HepG2 (cell line): Measurements from ENCODE around the gene LRRC45. TPM values are rescaled to one million over a fixed set of nuclear protein-coding genes. Genes with fewer than 3 reads are reported as not detected.

Experiments used
- CHD4 ChIP-seq: fragments of 200-600 bp; sonication (generic); IDR thresholded peaks from 2 replicates; pipeline ENCODE4 v1.7.0; 2017; ENCODE audit warnings: mild to moderate bottlenecking, low read length, borderline replicate concordance
- HMGXB4 ChIP-seq, 2 experiments: sonication (generic) in 1 of 2; formaldehyde crosslinking in 1 of 2; IDR thresholded peaks; 2 replicates each; pipeline versions ENCODE4 v1.4.0 to v1.6.1; 2018 to 2020; ENCODE audit warnings: missing genetic modification reagents in 2 of 2, borderline replicate concordance in 1 of 2, low read depth in 1 of 2, mild to moderate bottlenecking in 1 of 2, missing biosample characterization in 1 of 2
- KLF15 ChIP-seq: sonication (generic); formaldehyde crosslinking; IDR thresholded peaks from 2 replicates; pipeline ENCODE4 v1.8.1; 2023; ENCODE audit warnings: borderline replicate concordance, mild to moderate bottlenecking, inconsistent platforms, missing genetic modification reagents, mixed read lengths
- NR2F2 ChIP-seq: IDR thresholded peaks from 2 replicates; pipeline ENCODE4 v1.6.1; 2012; ENCODE audit warnings: low read depth, inconsistent platforms, borderline replicate concordance
- SP1 ChIP-seq, 2 experiments: fragments of 450-650 bp in 1 of 2; sonication (generic) in 1 of 2; formaldehyde crosslinking in 1 of 2; IDR thresholded peaks; 2 replicates each; pipeline versions ENCODE4 v1.4.0 to v1.6.1; 2016 to 2020; ENCODE audit warnings: missing genetic modification reagents in 1 of 2
- SSRP1 ChIP-seq: IDR thresholded peaks from 2 replicates; pipeline ENCODE4 v1.6.1; 2016; ENCODE audit warnings: control low read depth
- TEAD2 ChIP-seq: sonication (generic); formaldehyde crosslinking; IDR thresholded peaks from 2 replicates; pipeline ENCODE4 v1.9.0; 2021; ENCODE audit warnings: missing genetic modification reagents
- ZNF12 ChIP-seq: sonication (generic); formaldehyde crosslinking; IDR thresholded peaks from 2 replicates; pipeline ENCODE4 v1.5.0; 2020; ENCODE audit warnings: missing genetic modification reagents
- ZNF251 ChIP-seq: sonication (generic); formaldehyde crosslinking; IDR thresholded peaks from 2 replicates; pipeline ENCODE4 v1.9.0; 2021; ENCODE audit warnings: mild to moderate bottlenecking, missing genetic modification reagents
- ZNF496 ChIP-seq: sonication (generic); formaldehyde crosslinking; IDR thresholded peaks from 2 replicates; pipeline ENCODE4 v1.8.1; 2023; ENCODE audit warnings: mild to moderate bottlenecking, moderate library complexity, missing genetic modification reagents; ENCODE audit not compliant: insufficient replicate concordance
- ZNF672 ChIP-seq: sonication (generic); formaldehyde crosslinking; IDR thresholded peaks from 2 replicates; pipeline ENCODE4 v1.8.1; 2022; ENCODE audit warnings: missing genetic modification reagents
- ZSCAN30 ChIP-seq: sonication (generic); formaldehyde crosslinking; IDR thresholded peaks from 2 replicates; pipeline ENCODE4 v1.5.0; 2020; ENCODE audit warnings: mild to moderate bottlenecking, missing genetic modification reagents
- polyA plus RNA-seq, 8 experiments: library from polyadenylated mRNA; depleted of rRNA in 3 of 8; stranded (reverse) in 7 of 8; unstranded in 1 of 8; fragments of >200 nt; fragmentation: Illumina TruSeq in 4 of 8; extraction: Trizol in 4 of 8; gene quantifications; 2 replicates each; pipeline versions ENCODE4 v1.2.1 to v1.2.3, GENCODE V29; 2011 to 2016; ENCODE audit warnings: low read depth in 4 of 8, missing spikeins in 1 of 8, mixed read lengths in 1 of 8; ENCODE audit not compliant: insufficient read depth in 1 of 8
- total RNA-seq, 5 experiments: library from RNA; depleted of rRNA; stranded (reverse); fragments of >200 nt; fragmentation: Illumina TruSeq; extraction: Trizol; gene quantifications; 2 replicates each; pipeline ENCODE4 v1.2.3, GENCODE V29; 2016; ENCODE audit warnings: low read depth in 1 of 5
- TF ChIP-seq, protein P1 (sequence below): sonication (generic); formaldehyde crosslinking; IDR thresholded peaks from 2 replicates; pipeline ENCODE4 v1.4.0; 2020; ENCODE audit warnings: missing genetic modification reagents
- TF ChIP-seq, protein P2 (sequence below): sonication (generic); formaldehyde crosslinking; IDR thresholded peaks from 2 replicates; pipeline ENCODE4 v1.5.0; 2020; ENCODE audit warnings: missing genetic modification reagents
- TF ChIP-seq, protein P3 (sequence below): sonication (generic); formaldehyde crosslinking; conservative IDR thresholded peaks from 2 replicates; pipeline ENCODE4 v1.4.0; 2020; ENCODE audit warnings: missing genetic modification reagents
- TF ChIP-seq, protein P4 (sequence below): sonication (generic); formaldehyde crosslinking; IDR thresholded peaks from 2 replicates; pipeline ENCODE4 v1.8.1; 2023; ENCODE audit warnings: missing genetic modification reagents, inconsistent platforms, borderline replicate concordance

The LRRC45 gene
- total and polyA plus RNA-seq, 2 of the 13 experiments (the other 11 are each of a cell fraction or from before 2014, with no cell fraction given): 11.6 to 48.1 TPM

GRCh38 chr17:81977211-81977808 is 45.8 kb upstream of the LRRC45 start, which contains the start of gene ASPSCR1 (continued):
- TF ChIP-seq, protein P1, sequence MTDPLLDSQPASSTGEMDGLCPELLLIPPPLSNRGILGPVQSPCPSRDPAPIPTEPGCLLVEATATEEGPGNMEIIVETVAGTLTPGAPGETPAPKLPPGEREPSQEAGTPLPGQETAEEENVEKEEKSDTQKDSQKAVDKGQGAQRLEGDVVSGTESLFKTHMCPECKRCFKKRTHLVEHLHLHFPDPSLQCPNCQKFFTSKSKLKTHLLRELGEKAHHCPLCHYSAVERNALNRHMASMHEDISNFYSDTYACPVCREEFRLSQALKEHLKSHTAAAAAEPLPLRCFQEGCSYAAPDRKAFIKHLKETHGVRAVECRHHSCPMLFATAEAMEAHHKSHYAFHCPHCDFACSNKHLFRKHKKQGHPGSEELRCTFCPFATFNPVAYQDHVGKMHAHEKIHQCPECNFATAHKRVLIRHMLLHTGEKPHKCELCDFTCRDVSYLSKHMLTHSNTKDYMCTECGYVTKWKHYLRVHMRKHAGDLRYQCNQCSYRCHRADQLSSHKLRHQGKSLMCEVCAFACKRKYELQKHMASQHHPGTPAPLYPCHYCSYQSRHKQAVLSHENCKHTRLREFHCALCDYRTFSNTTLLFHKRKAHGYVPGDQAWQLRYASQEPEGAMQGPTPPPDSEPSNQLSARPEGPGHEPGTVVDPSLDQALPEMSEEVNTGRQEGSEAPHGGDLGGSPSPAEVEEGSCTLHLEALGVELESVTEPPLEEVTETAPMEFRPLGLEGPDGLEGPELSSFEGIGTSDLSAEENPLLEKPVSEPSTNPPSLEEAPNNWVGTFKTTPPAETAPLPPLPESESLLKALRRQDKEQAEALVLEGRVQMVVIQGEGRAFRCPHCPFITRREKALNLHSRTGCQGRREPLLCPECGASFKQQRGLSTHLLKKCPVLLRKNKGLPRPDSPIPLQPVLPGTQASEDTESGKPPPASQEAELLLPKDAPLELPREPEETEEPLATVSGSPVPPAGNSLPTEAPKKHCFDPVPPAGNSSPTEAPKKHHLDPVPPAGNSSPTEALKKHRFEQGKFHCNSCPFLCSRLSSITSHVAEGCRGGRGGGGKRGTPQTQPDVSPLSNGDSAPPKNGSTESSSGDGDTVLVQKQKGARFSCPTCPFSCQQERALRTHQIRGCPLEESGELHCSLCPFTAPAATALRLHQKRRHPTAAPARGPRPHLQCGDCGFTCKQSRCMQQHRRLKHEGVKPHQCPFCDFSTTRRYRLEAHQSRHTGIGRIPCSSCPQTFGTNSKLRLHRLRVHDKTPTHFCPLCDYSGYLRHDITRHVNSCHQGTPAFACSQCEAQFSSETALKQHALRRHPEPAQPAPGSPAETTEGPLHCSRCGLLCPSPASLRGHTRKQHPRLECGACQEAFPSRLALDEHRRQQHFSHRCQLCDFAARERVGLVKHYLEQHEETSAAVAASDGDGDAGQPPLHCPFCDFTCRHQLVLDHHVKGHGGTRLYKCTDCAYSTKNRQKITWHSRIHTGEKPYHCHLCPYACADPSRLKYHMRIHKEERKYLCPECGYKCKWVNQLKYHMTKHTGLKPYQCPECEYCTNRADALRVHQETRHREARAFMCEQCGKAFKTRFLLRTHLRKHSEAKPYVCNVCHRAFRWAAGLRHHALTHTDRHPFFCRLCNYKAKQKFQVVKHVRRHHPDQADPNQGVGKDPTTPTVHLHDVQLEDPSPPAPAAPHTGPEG: no peak
- TF ChIP-seq, protein P2, sequence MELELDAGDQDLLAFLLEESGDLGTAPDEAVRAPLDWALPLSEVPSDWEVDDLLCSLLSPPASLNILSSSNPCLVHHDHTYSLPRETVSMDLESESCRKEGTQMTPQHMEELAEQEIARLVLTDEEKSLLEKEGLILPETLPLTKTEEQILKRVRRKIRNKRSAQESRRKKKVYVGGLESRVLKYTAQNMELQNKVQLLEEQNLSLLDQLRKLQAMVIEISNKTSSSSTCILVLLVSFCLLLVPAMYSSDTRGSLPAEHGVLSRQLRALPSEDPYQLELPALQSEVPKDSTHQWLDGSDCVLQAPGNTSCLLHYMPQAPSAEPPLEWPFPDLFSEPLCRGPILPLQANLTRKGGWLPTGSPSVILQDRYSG (CRISPR knock-in tag): no peak
- TF ChIP-seq KLF15 (CRISPR knock-in tag) (peak; percentile 94; the same call in 1 of the 2 replicates), ZSCAN30 (CRISPR knock-in tag) (no peak), NR2F2 (no peak), SSRP1 (CRISPR knock-in tag) (no peak), ZNF12 (CRISPR knock-in tag) (no peak), ZNF672 (CRISPR knock-in tag) (no peak), HMGXB4 (CRISPR knock-in tag; IDR thresholded peaks at IDR 0.05; ENCODE audit: borderline replicate concordance in 1 of 2, low read depth in 1 of 2) (peak in 1 of 2 experiments; percentile 52; a peak in 2 of 4 replicates), ZNF251 (CRISPR knock-in tag) (no peak), SP1 (IDR thresholded peaks at IDR 0.05) (0 out of 2 replicates have a peak, but pooled peaks have one; percentile 54), SP1 (CRISPR knock-in tag; IDR thresholded peaks at IDR 0.05) (peak; percentile 99), ZNF496 (no peak), TEAD2 (CRISPR knock-in tag) (no peak), CHD4 (no peak)
- TF ChIP-seq, protein P3, sequence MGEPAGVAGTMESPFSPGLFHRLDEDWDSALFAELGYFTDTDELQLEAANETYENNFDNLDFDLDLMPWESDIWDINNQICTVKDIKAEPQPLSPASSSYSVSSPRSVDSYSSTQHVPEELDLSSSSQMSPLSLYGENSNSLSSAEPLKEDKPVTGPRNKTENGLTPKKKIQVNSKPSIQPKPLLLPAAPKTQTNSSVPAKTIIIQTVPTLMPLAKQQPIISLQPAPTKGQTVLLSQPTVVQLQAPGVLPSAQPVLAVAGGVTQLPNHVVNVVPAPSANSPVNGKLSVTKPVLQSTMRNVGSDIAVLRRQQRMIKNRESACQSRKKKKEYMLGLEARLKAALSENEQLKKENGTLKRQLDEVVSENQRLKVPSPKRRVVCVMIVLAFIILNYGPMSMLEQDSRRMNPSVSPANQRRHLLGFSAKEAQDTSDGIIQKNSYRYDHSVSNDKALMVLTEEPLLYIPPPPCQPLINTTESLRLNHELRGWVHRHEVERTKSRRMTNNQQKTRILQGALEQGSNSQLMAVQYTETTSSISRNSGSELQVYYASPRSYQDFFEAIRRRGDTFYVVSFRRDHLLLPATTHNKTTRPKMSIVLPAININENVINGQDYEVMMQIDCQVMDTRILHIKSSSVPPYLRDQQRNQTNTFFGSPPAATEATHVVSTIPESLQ (CRISPR knock-in tag): 0 out of 2 replicates have a peak, but pooled peaks have one; percentile 43
- TF ChIP-seq, protein P4, sequence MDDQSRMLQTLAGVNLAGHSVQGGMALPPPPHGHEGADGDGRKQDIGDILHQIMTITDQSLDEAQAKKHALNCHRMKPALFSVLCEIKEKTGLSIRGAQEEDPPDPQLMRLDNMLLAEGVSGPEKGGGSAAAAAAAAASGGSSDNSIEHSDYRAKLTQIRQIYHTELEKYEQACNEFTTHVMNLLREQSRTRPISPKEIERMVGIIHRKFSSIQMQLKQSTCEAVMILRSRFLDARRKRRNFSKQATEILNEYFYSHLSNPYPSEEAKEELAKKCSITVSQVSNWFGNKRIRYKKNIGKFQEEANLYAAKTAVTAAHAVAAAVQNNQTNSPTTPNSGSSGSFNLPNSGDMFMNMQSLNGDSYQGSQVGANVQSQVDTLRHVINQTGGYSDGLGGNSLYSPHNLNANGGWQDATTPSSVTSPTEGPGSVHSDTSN (CRISPR knock-in tag): peak; percentile 15; the same call in 1 of the 2 replicates
